ENCODE data around the gene ANKRD40.

The ANKRD40 gene

DNA sequence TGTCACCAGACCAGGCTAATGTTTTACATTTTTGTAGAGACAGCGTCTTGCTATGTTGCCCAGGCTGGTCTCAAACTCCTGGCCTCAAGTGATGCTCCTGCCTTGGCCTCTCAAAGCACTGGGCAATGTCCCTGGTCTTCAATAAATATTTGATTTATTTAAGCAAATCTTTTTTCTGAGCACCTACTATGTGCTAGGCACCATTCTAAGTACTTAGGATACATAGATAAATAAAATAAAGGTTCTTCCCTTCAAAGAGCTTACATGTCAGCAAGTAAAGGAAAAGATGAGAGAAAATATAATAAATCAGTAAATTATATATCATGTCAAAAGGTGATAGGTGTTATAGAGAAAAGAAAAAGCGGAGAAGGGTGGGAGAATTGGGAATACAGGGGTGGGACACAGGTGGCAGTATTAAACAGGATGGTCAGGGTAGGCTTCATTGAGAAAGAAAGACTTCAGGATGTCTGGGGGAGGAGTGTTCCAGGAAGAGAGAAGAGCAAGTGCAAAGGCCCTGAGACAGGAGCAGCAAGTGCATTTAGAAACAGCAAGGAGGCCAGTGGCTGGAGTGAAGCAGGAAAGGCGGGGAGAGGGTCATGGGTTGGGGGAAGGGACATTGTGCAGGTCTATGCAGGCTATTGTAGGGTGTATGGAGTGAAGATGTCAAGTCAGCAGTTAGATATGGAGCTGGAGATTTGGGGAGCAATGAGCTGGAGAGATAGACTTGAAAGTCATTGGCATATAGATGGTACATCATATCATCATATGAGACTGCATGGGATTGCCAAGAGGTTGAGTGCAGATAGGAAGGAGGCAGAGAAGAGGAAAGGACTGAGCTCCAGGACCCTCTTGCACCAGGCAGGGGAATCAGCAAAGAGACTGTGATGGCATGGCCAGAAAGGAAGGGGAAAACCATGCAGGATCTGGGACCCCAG is 61.7 kb downstream of the ANKRD40 start:
- no peak for DNase-seq

All from SHP77 (cell line).